HG03521 (cell line): ENCODE results near the gene TNNC1.

ENCODE experiments used
- ATAC-seq: cut with Tn5 transposase; IDR thresholded peaks from one replicate; pipeline ENCODE4 v1.9.1; 2021; ENCODE audit warnings: mild to moderate bottlenecking, moderate library complexity; ENCODE audit not compliant: unreplicated experiment

TNNC1 gene

GRCh38 chr3:52432691-52433141 lies 21.1 kb downstream of the TNNC1 start:
- ATAC-seq = no peak

GRCh38 chr3:52432225-52432624 lies 21.6 kb downstream of the TNNC1 start:
- ATAC-seq = no peak

- ATAC-seq = no peak
These were observed 22.2 kb downstream of the TNNC1 start for GRCh38 chr3:52431459-52432223.

- no peak for ATAC-seq
These were observed 23.4 kb downstream of the TNNC1 start for GRCh38 chr3:52430416-52430810.

GRCh38 chr3:52429779-52430415 lies 23.9 kb downstream of the TNNC1 start:
- ATAC-seq = no peak

GRCh38 chr3:52429031-52429430 lies 24.8 kb downstream of the TNNC1 start:
- ATAC-seq = no peak

- no peak for ATAC-seq
These were observed 25.5 kb downstream of the TNNC1 start for GRCh38 chr3:52428151-52429005.

GRCh38 chr3:52423173-52423572 lies 30.7 kb downstream of the TNNC1 start:
- ATAC-seq = no peak

GRCh38 chr3:52422669-52423068 lies 31.2 kb downstream of the TNNC1 start:
- ATAC-seq = no peak

- no peak for ATAC-seq
These were observed 33.5 kb downstream of the TNNC1 start for GRCh38 chr3:52420388-52420787.

GRCh38 chr3:52415800-52416199 lies 38.0 kb downstream of the TNNC1 start:
- ATAC-seq = no peak

- ATAC-seq = no peak
These were observed 45.4 kb downstream of the TNNC1 start for GRCh38 chr3:52408466-52408865.

GRCh38 chr3:52407779-52408178 lies 46.1 kb downstream of the TNNC1 start:
- no peak for ATAC-seq

GRCh38 chr3:52406791-52407510 lies 46.9 kb downstream of the TNNC1 start:
- no peak for ATAC-seq

- no peak for ATAC-seq
These were observed 47.6 kb downstream of the TNNC1 start for GRCh38 chr3:52406231-52406661.

- no peak for ATAC-seq
These were observed 48.2 kb downstream of the TNNC1 start for GRCh38 chr3:52405601-52406110.

GRCh38 chr3:52405066-52405465 lies 48.8 kb downstream of the TNNC1 start:
- no peak for ATAC-seq

GRCh38 chr3:52404391-52404790 lies 49.5 kb downstream of the TNNC1 start:
- ATAC-seq = no peak

- ATAC-seq = no peak
These were observed 49.9 kb downstream of the TNNC1 start for GRCh38 chr3:52403955-52404354.

GRCh38 chr3:52403271-52403841 lies 50.5 kb downstream of the TNNC1 start:
- ATAC-seq = no peak
